ENCODE results near the gene MKNK1.

MKNK1 gene

GRCh38 chr1:46520063-46520911, 83.8 kb downstream of the MKNK1 start:
- no peak for DNase-seq

- no peak for DNase-seq
Measured at GRCh38 chr1:46519209-46519608, 84.9 kb downstream of the MKNK1 start.

GRCh38 chr1:46517932-46518498, 86.1 kb downstream of the MKNK1 start:
- DNase-seq, result no peak

- DNase-seq, result no peak
Measured at GRCh38 chr1:46517010-46517600, 87.0 kb downstream of the MKNK1 start.

- no peak for DNase-seq
Measured at GRCh38 chr1:46516200-46516950, 87.7 kb downstream of the MKNK1 start.

- DNase-seq, result no peak
Measured at GRCh38 chr1:46515576-46515975, 88.5 kb downstream of the MKNK1 start.

- no peak for DNase-seq
Measured at GRCh38 chr1:46513536-46513935, 90.5 kb downstream of the MKNK1 start.

GRCh38 chr1:46512792-46513190, 91.3 kb downstream of the MKNK1 start:
- no peak for DNase-seq

GRCh38 chr1:46512135-46512791, 91.8 kb downstream of the MKNK1 start:
- DNase-seq, result no peak

- DNase-seq, result no peak
Measured at GRCh38 chr1:46510998-46511365, 93.1 kb downstream of the MKNK1 start.

GRCh38 chr1:46510341-46510997, 93.6 kb downstream of the MKNK1 start:
- no peak for DNase-seq

- no peak for DNase-seq
Measured at GRCh38 chr1:46508757-46509156, 95.3 kb downstream of the MKNK1 start.
